ENCODE results near the gene ZBTB4. TPM values are rescaled to one million over a fixed set of nuclear protein-coding genes. Genes with fewer than 3 reads are reported as not detected.
A peak's percentile ranks its signal among the peaks of the same experiment; 100 is the strongest.

ZBTB4 gene, protein sequence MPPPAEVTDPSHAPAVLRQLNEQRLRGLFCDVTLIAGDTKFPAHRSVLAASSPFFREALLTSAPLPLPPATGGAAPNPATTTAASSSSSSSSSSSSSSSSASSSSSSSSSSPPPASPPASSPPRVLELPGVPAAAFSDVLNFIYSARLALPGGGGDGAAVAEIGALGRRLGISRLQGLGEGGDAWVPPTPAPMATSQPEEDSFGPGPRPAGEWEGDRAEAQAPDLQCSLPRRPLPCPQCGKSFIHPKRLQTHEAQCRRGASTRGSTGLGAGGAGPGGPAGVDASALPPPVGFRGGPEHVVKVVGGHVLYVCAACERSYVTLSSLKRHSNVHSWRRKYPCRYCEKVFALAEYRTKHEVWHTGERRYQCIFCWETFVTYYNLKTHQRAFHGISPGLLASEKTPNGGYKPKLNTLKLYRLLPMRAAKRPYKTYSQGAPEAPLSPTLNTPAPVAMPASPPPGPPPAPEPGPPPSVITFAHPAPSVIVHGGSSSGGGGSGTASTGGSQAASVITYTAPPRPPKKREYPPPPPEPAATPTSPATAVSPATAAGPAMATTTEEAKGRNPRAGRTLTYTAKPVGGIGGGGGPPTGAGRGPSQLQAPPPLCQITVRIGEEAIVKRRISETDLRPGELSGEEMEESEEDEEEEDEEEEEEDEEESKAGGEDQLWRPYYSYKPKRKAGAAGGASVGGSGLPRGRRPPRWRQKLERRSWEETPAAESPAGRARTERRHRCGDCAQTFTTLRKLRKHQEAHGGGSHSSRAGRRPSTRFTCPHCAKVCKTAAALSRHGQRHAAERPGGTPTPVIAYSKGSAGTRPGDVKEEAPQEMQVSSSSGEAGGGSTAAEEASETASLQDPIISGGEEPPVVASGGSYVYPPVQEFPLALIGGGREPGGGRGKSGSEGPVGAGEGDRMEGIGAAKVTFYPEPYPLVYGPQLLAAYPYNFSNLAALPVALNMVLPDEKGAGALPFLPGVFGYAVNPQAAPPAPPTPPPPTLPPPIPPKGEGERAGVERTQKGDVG
- total RNA-seq: 10 to 100 TPM; 18.9 to 27.5 TPM

DNA sequence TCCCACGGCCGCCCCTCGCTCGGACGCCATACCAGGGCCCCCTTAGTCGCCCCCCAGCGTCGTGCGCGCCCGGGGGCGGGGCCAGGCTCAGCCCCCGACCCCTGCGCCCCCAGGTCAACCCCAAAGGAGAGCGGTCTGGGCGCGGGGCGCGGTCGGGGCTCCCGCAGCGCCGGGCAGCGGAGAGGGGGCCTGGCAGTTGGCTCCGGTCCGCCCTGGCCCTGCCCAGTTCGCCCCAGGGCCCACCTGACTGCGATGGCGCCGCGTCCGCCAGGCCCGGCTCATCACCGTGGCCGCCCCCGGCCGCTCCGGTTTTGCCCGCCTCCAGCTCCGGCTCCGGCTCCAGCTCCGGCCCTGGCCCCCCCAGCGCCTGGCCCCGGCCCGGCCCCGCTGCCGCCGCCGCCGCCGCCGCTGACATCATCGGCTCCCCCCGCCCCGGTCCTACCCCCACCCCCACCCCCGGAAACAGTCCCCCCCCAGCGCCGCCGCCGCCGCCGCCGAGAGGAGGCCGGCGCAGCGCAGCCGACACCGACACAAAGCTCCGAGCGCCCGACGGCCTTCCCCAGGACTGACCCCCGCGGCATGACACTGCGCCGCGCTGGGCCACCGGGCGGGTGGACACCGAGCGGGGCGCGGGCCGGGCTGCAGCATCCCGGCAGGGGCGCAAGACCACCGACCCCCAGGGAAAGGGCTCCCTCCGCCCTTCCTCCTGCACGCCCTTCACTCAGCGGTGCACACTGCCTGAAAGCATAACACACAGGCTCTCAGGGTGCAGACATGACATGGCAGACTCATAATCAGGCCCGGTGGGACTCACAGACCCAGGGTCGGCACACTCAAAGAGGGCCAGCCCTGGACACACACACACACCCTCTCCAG, at the start of gene ZBTB4:
TSS of gene ZBTB4 (minus strand) at position 419 of the 876 bp plus-strand sequence. CDS start 12,830 bp downstream, outside the sequence.
- peak; percentile 20 for ATAC-seq (replicated peaks)
- peaks cover 19% of the 10 kb centered on the region for H3K36me3 Mint-ChIP-seq (ENCODE audit: low read depth)
- H3K4me1 Mint-ChIP-seq: peaks cover 42% of the 10 kb centered on the region

DNA sequence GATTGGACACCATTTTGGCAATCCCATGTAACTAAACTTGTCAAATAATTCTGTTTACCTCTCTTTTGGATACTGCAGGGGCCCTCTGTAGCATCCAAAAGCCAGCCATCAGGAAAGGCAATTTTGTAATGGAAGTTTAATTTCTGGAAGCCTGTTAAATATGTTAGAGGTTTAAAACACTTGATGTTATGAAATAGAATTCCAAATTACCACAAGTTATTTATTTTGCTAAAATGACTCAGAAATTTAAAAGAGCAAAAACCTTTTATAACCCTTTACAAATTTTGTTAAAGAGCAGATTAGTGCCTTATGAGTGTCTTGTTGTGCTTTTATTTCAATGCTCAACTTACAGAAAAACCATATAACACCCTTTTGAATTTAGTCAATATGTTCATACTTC, 49.4 kb upstream of the ZBTB4 start:
- H3K4me3 Mint-ChIP-seq: no peak overlapping the region
- no peaks in the 10 kb centered on the region for H3K27me3 Mint-ChIP-seq
- H3K4me1 Mint-ChIP-seq: no peaks in the 10 kb centered on the region
- no peaks in the 10 kb centered on the region for H3K9me3 Mint-ChIP-seq
- no peak for ATAC-seq (replicated peaks)
- H3K36me3 Mint-ChIP-seq (ENCODE audit: low read depth): no peaks in the 10 kb centered on the region
- no peak overlapping the region for H3K27ac Mint-ChIP-seq

More for the DNA sequence above, at the start of gene ZBTB4:
- Mint-ChIP-seq H3K27me3 (no peaks in the 10 kb centered on the region), H3K27ac (peak within 1 kb of the TSS; percentile 94), H3K9me3 (no peaks in the 10 kb centered on the region), H3K4me3 (peak within 1 kb of the TSS; percentile 88)

DNA sequence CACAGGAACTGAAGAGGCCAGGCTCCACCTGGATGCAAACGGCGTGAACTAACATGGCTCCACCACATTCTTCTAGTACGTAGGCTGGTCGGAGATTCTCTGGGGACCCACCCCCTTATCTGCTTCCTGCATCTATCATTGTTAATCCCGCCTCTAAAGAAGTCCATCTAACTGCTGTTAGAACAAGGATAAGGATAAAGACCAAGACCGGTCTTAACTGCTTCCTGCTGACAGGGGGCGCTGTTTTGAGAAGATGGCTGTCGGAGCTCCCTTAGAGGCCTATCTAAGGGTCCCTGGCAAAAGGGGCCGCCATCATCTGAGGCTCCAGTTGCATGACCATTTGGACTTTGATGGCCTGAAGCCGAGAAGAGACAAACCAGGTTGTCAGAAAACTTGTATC, 43.6 kb upstream of the ZBTB4 start:
- H3K9me3 Mint-ChIP-seq: no peaks in the 10 kb centered on the region
- H3K36me3 Mint-ChIP-seq (ENCODE audit: low read depth): no peaks in the 10 kb centered on the region
- H3K4me3 Mint-ChIP-seq: no peak overlapping the region
- no peaks in the 10 kb centered on the region for H3K27me3 Mint-ChIP-seq
- no peak overlapping the region for H3K27ac Mint-ChIP-seq
- ATAC-seq (replicated peaks): peak; percentile 76
- H3K4me1 Mint-ChIP-seq: peaks cover 6% of the 10 kb centered on the region

DNA sequence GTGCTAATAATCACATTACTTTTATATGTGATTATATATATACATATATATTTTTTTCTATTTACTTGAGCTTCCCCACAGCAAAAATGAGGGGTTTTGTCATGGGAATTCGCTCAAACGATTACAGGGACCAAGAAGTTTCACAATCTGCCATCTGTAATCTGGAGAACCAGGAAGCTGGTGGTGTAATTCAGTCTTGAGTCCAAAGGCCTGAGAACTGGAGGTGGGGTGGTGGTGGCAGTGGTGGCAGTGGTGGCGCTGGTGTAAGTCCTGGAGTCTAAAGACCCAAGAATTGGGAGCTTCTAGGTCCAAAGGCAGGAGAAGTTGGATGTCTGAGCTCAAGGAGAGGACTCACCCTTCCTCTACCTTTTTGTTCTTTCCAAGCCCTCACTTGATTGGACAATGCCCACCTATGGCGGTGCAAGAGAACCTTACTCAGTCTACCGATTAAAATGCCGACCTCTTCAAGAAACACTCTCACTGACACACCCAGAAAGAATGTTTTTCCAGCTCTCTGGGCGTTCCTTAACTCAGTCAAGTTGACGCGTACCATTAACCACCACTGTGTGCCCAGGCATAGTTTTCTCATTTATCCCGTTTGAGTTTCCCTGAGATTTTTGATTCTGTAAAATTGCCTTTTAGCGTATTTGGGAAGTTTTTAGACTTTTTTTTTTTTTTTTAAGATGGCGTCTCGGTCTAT, 36.6 kb upstream of the ZBTB4 start:
- Mint-ChIP-seq H3K4me1 (no peaks in the 10 kb centered on the region), H3K27ac (no peak overlapping the region), H3K36me3 (ENCODE audit: low read depth) (peaks cover 49% of the 10 kb centered on the region), H3K27me3 (no peaks in the 10 kb centered on the region), H3K9me3 (no peaks in the 10 kb centered on the region), H3K4me3 (no peak overlapping the region)
- no peak for ATAC-seq (replicated peaks)

DNA sequence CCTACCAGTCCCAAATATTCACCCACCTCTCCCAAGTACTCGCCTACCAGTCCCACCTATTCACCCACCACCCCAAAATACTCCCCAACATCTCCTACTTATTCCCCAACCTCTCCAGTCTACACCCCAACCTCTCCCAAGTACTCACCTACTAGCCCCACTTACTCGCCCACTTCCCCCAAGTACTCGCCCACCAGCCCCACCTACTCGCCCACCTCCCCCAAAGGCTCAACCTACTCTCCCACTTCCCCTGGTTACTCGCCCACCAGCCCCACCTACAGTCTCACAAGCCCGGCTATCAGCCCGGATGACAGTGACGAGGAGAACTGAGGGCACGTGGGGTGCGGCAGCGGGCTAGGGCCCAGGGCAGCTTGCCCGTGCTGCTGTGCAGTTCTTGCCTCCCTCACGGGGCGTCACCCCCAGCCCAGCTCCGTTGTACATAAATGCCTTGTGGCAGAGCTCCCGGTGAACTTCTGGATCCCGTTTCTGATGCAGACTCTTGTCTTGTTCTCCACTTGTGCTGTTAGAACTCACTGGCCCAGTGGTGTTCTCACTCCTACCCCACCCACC, 34.5 kb upstream of the ZBTB4 start:
- Mint-ChIP-seq H3K9me3 (no peaks in the 10 kb centered on the region), H3K36me3 (ENCODE audit: low read depth) (peaks cover 71% of the 10 kb centered on the region), H3K27ac (peak overlapping the region; percentile 61), H3K4me3 (no peak overlapping the region), H3K27me3 (no peaks in the 10 kb centered on the region), H3K4me1 (no peaks in the 10 kb centered on the region)
- no peak for ATAC-seq (replicated peaks)

DNA sequence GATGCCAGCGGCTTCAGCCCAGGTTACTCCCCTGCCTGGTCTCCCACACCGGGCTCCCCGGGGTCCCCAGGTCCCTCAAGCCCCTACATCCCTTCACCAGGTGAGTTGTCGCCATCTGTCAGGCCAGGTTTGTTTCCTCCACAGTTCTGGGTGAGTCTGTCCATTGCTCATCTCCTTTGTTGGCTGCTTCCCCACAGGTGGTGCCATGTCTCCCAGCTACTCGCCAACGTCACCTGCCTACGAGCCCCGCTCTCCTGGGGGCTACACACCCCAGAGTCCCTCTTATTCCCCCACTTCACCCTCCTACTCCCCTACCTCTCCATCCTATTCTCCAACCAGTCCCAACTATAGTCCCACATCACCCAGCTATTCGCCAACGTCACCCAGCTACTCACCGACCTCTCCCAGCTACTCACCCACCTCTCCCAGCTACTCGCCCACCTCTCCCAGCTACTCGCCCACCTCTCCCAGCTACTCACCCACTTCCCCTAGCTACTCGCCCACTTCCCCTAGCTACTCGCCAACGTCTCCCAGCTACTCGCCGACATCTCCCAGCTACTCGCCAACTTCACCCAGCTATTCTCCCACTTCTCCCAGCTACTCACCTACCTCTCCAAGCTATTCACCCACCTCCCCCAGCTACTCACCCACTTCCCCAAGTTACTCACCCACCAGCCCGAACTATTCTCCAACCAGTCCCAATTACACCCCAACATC, 33.6 kb upstream of the ZBTB4 start:
- H3K27me3 Mint-ChIP-seq: no peaks in the 10 kb centered on the region
- H3K36me3 Mint-ChIP-seq (ENCODE audit: low read depth): peaks cover 80% of the 10 kb centered on the region
- H3K27ac Mint-ChIP-seq: peak overlapping the region; percentile 61
- no peaks in the 10 kb centered on the region for H3K9me3 Mint-ChIP-seq
- H3K4me1 Mint-ChIP-seq: no peaks in the 10 kb centered on the region
- no peak overlapping the region for H3K4me3 Mint-ChIP-seq
- ATAC-seq (replicated peaks): no peak

DNA sequence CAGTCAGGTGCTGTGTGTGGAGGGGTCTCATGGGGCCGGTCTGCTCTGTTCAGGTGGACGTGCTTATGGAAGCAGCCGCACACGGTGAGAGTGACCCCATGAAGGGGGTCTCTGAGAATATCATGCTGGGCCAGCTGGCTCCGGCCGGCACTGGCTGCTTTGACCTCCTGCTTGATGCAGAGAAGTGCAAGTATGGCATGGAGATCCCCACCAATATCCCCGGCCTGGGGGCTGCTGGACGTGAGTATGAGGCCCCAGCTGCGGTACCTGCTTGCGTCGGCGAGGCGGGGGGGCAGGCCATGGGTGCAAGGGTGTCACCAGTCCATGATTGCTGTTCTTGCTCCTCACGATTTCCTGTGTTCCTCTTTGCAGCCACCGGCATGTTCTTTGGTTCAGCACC, 32.7 kb upstream of the ZBTB4 start:
- no peaks in the 10 kb centered on the region for H3K9me3 Mint-ChIP-seq
- H3K27ac Mint-ChIP-seq: no peak overlapping the region
- ATAC-seq (replicated peaks): no peak
- peaks cover 89% of the 10 kb centered on the region for H3K36me3 Mint-ChIP-seq (ENCODE audit: low read depth)
- H3K4me1 Mint-ChIP-seq: no peaks in the 10 kb centered on the region
- no peak overlapping the region for H3K4me3 Mint-ChIP-seq
- H3K27me3 Mint-ChIP-seq: no peaks in the 10 kb centered on the region

DNA sequence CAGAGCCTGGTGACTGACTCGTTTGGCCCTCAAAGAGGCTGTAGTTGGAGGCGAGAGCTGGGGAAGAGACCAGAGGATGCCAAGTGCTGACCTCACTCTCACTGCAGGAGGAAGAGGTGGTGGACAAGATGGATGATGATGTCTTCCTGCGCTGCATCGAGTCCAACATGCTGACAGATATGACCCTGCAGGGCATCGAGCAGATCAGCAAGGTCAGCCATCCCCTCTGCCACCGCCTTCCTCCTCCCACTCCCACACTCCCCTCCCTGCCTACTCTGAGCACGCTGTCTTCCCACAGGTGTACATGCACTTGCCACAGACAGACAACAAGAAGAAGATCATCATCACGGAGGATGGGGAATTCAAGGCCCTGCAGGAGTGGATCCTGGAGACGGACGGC, 31.7 kb upstream of the ZBTB4 start:
- H3K36me3 Mint-ChIP-seq (ENCODE audit: low read depth): peaks cover 96% of the 10 kb centered on the region
- H3K4me3 Mint-ChIP-seq: no peak overlapping the region
- no peaks in the 10 kb centered on the region for H3K9me3 Mint-ChIP-seq
- H3K27me3 Mint-ChIP-seq: no peaks in the 10 kb centered on the region
- no peak for ATAC-seq (replicated peaks)
- peak overlapping the region; percentile 61 for H3K27ac Mint-ChIP-seq
- H3K4me1 Mint-ChIP-seq: no peaks in the 10 kb centered on the region

DNA sequence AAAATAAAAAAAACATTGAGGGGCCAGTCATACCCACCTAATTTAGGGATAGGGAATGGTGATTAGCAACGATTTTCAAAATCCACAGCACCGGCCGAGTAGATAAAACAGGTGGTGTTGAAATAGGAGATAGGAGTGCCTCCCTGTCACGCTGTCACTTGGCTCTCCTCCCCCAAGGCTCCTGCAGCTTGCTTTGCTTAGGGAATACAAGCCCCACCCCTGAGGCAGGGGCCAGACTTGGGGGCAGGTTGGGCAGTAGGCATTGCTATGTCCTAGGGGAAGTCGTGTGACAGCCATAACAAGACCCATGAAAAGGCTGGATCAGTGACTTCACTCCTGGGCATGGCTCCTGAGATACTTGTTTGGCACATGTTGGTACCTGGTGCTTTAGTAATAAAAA, 30.5 kb upstream of the ZBTB4 start:
- Mint-ChIP-seq H3K4me3 (no peak overlapping the region), H3K27me3 (no peaks in the 10 kb centered on the region), H3K4me1 (no peaks in the 10 kb centered on the region), H3K9me3 (no peaks in the 10 kb centered on the region), H3K36me3 (ENCODE audit: low read depth) (peaks cover 100% of the 10 kb centered on the region), H3K27ac (peak overlapping the region; percentile 61)
- ATAC-seq (replicated peaks): no peak

DNA sequence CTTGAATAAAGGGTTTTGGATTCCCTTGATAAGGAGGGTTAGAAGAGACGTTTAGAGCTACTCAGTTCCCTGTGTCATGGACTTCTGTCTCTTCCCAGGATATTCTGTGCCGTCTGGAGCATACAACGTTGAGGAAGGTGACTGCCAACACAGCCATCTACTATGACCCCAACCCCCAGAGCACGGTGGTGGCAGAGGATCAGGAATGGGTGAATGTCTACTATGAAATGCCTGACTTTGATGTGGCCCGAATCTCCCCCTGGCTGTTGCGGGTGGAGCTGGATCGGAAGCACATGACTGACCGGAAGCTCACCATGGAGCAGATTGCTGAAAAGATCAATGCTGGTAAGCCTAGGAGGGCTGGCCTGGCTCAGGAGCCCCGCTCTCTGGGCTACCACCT, 29.4 kb upstream of the ZBTB4 start:
- ATAC-seq (replicated peaks): no peak
- Mint-ChIP-seq H3K4me3 (no peak overlapping the region), H3K9me3 (no peaks in the 10 kb centered on the region), H3K27me3 (no peaks in the 10 kb centered on the region), H3K27ac (peak overlapping the region; percentile 54), H3K4me1 (no peaks in the 10 kb centered on the region), H3K36me3 (ENCODE audit: low read depth) (peaks cover 100% of the 10 kb centered on the region)

DNA sequence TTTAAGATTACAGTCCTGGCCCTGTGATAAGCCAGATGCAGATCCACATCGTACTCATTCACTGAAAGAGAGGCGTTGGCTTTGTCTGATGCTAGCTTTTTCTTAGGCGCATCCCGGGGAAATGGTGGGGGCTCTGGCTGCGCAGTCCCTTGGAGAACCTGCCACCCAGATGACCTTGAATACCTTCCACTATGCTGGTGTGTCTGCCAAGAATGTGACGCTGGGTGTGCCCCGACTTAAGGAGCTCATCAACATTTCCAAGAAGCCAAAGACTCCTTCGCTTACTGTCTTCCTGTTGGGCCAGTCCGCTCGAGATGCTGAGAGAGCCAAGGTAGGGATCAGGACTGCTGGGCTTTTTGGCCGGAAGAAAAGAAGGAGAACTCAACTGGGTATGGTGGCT, 28.7 kb upstream of the ZBTB4 start:
- no peak for ATAC-seq (replicated peaks)
- Mint-ChIP-seq H3K36me3 (ENCODE audit: low read depth) (peaks cover 100% of the 10 kb centered on the region), H3K4me3 (no peak overlapping the region), H3K27me3 (no peaks in the 10 kb centered on the region), H3K9me3 (no peaks in the 10 kb centered on the region), H3K27ac (peak overlapping the region; percentile 54), H3K4me1 (no peaks in the 10 kb centered on the region)

DNA sequence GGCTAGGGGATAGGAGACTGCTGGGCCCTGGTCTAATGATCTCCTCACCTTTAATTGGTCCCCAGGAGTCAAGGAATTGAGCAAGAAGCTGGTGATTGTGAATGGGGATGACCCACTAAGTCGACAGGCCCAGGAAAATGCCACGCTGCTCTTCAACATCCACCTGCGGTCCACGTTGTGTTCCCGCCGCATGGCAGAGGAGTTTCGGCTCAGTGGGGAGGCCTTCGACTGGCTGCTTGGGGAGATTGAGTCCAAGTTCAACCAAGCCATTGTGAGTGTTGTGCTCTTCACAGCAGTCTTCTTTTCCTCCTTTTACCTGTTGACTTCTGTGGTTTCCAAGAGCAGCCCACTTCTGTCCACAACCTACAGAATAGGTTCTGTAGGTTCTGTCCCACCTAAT, 24.1 kb upstream of the ZBTB4 start:
- ATAC-seq (replicated peaks): no peak
- H3K27me3 Mint-ChIP-seq: no peaks in the 10 kb centered on the region
- no peaks in the 10 kb centered on the region for H3K4me1 Mint-ChIP-seq

DNA sequence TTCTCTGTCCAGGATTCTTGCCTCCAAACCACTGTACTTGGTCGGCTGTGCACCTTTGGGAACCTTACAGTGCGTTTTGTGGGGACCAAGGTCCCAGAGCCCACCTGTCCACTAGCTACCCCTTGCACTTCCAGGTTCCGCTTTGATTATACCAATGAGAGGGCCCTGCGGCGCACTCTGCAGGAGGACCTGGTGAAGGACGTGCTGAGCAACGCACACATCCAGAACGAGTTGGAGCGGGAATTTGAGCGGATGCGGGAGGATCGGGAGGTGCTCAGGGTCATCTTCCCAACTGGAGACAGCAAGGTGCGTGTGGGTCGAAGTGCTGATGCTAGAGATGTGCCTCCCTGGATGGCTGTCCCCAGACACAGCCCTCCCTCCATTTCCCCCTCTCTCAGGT, 23.6 kb upstream of the ZBTB4 start:
- H3K36me3 Mint-ChIP-seq (ENCODE audit: low read depth): peaks cover 100% of the 10 kb centered on the region
- H3K27me3 Mint-ChIP-seq: no peaks in the 10 kb centered on the region
- no peak for ATAC-seq (replicated peaks)
- no peak overlapping the region for H3K27ac Mint-ChIP-seq
- H3K4me1 Mint-ChIP-seq: no peaks in the 10 kb centered on the region
- no peaks in the 10 kb centered on the region for H3K9me3 Mint-ChIP-seq
- no peak overlapping the region for H3K4me3 Mint-ChIP-seq

More for the DNA sequence above, 24.1 kb upstream of the ZBTB4 start:
- Mint-ChIP-seq H3K27ac (no peak overlapping the region), H3K36me3 (ENCODE audit: low read depth) (peaks cover 100% of the 10 kb centered on the region), H3K4me3 (no peak overlapping the region), H3K9me3 (no peaks in the 10 kb centered on the region)
